OCI-M1 (cell line): Measurements from ENCODE around the gene IER3.

Experiments used
- DNase-seq: peaks from one replicate; lab custom pipeline; 2025; lab: John Stamatoyannopoulos, UW

The IER3 gene

DNA sequence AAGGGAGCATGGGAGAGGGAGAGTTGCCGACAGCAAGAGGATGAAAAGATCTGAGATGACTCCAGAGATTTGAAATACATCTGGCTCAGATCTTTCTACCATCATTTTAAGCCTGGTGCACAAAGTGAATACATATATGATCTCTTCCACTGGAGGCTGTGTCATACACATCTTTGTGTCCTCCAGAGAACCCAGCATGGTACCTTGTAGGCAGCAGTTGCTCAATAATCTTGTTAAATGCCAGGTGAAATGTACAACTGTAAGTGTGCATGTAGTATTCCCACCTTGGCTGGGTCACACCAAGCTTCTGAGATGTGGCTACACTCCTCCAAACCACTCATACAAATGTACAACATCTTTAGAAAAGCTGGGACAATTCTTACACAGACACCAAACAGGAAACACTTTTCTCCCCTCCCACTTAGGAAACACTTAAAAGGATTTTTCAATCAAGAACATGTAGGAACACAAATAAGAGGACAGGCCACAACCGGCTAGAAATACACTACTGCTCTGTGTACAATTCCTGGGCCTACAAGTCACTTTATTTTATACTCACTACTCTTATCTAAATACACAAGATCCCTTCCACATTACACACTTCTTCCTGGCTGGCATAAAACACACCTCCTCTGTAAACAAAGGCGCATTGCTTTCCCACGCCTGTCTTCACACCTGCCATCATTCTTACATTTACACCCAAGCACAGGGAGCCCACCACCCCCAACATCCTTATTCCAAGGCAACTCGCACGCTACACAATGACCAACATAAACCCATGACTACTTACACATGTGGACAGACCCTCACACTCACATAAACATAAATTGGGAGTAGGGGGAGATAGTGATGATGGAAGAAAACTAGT, 3.8 kb upstream of the IER3 start:
- DNase-seq = no peak

DNA sequence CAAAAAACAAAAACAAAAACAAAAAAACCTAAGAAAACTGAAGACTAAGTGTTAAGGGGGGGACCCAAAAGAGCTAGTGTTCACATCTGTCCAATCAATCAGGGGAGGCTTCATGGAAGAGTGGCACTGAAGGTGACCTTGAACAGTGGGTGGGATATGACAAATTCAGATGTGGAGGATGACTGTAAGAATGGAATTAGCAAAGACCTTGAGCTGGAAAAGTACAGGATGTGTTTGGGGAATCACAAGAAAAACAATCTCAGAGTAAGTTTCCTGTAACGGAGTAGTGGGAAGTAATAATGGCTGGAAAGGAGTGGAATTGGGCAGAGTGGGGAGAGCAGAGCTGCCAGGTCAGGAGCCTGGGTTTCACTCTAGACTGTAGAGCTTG, 2.9 kb upstream of the IER3 start:
- no peak for DNase-seq

DNA sequence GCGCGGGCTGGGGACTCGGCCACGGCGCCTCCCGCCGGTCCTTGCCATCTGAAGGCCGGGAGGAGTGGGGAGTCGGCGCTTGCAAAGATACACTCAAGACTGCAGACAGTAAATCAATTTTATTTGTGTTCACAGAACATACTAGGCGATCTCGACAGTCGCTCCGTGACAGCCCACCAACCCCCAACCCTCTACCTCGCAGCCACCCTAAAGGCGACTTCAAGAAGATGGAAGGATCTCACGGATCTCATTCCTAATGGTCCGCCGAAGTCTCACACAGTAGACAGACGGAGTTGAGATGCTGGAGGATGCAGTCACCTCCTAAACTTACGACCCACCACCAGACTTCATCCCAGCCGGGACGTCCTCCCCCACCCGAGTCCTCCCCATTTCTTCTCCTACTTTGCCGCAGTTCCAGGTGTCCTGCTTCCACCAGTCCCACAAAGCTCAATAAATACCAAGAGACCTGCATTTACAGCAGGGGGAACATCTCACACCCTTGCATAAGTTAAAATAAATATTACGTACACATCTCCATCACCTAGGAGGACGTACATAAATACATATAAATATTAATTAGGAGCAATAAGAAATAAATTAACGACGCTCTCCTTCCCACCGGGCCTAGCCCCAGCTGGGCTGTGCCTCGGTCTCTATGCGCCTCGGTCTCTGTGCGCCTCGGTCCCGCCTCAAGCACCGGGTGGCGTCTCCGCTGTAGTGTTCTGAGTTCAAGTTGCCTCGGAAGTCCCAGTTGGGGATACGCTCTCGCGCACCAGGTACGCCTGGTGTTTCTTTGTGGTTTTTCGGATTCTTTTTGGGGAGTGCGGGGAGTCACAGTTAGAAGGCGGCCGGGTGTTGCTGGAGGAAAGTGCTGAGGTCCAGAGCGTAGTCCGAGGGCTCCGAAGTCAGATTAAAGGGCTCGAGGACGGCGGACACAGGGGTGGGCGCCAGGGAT, 971 bp downstream of the IER3 start:
- DNase-seq = peak; percentile 72

GRCh38 chr6:30742316-30743098, 1.8 kb downstream of the IER3 start, which contains the start of gene FLOT1:
TSS of gene FLOT1 (minus strand) at chr6:30742687. CDS start at chr6:30742189, 498 bp downstream.
- DNase-seq = peak; percentile 98

DNA sequence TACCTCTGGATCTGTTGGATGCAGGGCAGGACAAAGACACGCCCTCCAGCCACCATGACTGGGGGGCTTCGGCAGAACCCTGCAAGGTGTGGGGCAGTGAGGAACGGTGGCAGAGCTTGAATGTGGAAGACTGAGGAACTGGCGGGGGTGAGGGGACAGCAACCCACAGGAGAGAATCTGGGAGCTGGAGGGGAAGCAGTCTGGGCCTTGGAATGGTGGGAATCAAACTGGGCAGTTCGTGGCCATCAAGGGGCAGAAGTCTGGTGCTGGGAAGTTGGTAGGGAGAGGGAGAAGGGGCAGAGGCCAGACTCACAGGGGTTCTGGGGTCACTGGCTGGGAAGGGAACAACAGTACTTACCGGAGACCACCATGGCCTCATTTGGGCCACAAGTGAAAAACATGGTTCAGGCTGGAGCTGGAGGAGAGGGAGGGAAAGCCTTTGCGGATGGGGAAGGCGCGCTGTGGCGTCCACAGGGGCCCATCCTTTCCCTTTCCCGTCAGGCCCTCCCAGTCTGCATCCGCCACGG, 2.5 kb downstream of the IER3 start:
- DNase-seq = no peak

GRCh38 chr6:30741063-30741779, 3.1 kb downstream of the IER3 start:
- DNase-seq = no peak

- DNase-seq = no peak
Measured at GRCh38 chr6:30740540-30740870, 3.8 kb downstream of the IER3 start.

DNA sequence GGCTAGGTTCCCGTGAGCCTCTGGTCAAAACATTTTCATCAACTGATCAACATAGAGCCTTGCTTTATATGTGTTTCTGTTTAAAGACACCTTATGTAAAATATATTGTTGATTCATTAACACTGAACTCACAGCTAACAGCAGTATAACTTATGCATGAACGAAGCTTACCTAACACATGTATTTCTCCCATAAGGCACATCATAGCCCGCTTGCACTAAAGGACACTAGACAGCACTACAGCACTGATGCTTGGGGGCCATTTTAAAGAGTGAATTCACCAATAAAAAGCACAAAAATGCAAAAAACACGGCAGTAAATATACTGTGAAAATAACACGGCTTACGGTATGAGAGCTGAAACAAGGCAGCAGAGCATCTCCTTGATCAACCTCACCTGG, 5.8 kb downstream of the IER3 start:
- DNase-seq = no peak

DNA sequence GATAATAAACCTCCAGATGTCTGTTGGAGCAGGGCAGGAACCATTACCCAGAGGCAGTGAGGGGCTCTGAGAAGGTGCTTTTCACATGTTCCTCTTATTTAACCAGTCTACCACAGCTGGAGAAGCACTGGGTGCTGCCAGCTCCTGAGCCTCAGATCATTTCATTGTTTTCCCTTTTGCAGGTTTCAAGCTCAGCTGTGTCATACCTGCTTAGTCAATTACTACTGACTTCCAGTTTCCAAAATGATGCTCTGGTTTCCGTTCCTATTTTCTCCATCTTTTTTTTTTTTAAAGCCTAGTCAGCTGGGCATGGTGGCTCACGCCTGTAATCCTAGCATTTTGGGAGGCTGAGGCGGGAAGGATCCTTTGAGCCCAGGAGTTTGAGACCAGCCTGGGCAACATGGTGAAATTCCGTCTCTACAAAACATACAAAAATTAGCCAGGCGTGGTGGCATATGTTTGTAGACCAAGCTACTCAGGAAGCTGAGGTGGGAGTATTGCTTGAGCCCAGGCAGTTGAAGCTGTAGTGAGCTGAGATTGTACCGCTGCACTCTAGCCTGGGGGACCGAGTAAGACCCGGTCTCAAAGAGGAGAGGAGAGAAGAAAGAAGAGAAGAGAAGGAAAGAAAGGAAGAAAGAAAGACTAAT, 8.6 kb downstream of the IER3 start:
- no peak for DNase-seq

DNA sequence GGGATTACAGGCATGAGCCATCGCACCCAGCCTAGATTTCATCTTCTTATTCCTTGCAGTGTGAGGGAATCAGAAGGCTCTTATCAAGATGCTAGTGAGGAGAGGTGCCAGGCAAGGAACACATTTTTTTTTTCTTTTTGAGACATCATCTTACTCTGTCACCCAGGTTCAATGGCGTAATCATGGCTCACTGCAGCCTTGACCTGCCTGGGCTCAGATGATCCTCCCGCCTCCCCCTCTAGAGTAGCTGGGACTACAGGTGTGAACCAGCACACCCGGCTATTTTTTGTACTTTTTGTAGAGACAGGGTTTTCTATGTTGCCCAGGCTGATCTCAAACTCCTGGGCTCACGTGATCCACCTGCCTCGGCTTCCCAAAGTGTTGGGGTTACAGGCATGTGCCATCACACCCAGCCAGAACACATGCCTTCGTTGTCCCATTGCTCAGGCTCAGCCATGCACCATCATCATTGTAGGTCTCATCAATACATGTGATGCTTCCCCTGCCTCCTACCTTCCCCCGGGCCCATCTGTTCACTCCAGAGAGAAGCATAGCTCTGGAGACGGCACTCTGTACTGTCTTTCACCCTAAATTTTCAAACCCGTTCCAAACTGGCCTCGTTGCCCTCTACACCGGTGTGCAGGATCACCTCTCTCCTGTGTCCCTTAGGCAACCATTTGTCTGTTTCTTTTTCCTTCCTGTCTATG, 12.0 kb downstream of the IER3 start:
- DNase-seq = no peak

GRCh38 chr6:30730601-30731435, 13.5 kb downstream of the IER3 start:
- no peak for DNase-seq

DNA sequence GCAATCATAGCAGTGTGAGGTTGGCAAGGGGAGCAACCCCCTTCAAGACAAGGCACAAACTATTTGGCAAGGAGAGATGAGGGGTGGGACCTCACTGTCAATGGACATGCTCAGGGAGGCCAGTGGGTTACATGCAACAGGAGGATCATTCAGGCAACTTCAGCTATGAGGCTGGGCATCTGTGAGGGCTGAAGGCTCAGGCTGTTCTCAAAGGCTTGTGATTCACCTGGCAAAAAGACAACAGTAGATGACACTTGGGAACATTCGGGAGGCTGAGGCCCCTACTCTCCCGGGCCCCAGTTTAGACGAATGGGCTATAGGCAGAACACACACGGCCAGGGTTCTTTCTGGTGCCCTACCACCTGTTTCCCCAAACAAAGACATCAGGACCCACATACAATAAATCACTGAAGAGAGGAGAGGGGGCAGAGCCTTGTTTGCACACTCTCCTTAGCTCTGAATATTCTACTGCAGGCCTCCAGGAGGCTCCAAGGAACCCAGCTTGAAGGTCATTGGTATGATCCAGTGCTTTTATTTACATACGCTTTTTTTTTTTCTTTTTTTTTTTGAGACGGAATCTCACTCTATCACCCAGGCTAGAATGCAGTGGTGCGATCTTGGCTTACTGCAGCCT, 16.3 kb downstream of the IER3 start:
- no peak for DNase-seq

DNA sequence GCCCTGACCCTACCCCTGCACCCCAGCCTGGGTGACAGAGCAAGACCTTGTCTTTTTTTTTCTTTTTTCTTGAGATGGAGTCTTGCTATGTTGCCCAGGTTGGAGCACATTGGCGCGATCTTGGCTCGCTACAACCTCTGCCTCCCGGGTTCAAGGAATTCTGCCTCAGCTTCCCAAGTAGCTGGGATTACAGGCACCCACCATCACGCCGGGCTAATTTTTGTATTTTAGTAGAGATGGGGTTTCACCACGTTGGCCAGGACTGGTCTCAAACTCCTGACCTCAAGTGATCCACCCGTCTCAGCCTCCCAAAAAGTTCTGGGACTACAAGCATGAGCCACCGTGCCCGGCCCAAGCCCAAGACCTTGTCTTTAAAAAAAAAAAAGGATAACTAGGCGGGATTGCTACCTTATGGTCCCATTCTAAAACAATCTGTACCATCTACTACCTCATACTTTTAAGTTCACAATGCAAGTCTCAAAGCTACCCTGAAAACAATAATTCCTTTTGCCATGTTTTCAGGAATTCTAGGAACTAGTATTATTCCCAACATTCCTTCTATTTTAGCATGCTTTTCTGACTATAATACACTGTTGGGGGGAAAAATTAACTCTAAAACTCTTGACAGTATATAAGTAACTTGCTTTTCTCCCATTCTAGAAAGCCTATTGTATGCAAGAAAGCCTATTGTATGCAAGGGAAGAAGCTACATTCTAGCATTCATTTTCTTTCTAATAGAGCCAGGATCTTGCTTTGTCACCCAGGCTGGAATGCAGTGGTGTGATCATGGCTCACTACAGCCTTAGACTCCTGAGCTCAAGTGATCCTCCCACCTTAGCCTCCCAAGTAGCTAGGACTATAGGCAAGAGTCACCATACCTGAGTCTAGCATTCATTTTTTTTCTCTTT, 17.6 kb downstream of the IER3 start:
- no peak for DNase-seq

- no peak for DNase-seq
Measured at GRCh38 chr6:30725713-30726505, 18.4 kb downstream of the IER3 start.

- no peak for DNase-seq
Measured at GRCh38 chr6:30724906-30725667, 19.3 kb downstream of the IER3 start.
